Stimulated activated CD4-positive, alpha-beta T cell treated with anti-CD3 and anti-CD28 coated beads, TNF-alpha, amount 100 ng/mL, for 1 hour (primary cell): ENCODE results near the gene HHEX.
"Not testable (repeated sequence)": the region's sequence is repeated elsewhere in the genome, so short reads cannot be mapped to it uniquely, and the experiment has no call there.

ENCODE experiments used
- DNase-seq, 3 donors: peaks; one replicate each; pipeline ENCODE4 v3.0.0-alpha.2; 2020; ENCODE audit warnings: low read depth in 3 of 3, low spot score in 1 of 3

The HHEX gene

DNA sequence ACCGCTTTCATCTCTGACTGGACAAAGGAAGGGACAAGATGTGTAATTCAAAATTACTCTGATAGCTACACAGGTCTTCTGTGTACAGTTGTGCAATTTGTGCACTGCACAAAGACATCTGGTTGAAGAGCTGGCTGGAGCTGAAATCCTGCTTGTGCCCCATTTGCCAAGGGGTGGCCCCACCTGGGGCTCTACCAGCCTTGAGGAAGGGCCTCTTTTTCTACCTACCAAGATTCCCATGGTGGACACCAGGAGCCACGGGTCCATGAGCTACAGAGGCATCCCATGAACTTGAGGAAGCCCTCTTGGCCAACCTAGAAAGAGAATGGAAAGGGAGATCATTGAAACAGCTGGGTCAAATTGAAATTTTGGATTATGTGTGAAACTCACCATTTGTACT, 43.2 kb downstream of the HHEX start:
- no peak for DNase-seq

- DNase-seq = no peak
Measured at GRCh38 chr10:92734301-92734700, 44.5 kb downstream of the HHEX start.

DNA sequence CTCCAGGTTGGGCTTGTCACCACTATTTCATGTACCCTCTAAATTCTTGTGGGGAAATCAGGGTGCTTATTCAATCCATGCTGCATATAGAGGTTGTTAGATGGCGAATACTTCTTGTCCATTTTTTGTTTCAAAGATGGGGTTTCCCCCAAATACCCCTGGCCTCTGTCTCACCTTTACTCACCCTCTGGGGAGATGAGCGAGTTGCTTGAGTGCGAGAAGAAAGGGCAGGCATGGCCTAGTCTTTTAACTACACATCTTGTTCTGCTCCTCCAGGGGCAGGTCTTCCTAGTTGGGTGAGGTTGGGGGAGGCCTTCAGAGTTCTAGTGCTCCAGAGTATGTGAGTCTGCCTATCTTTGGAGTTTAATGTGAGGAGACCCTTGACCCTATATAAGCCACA, 46.2 kb downstream of the HHEX start:
- DNase-seq = no peak

GRCh38 chr10:92737484-92737883, 47.7 kb downstream of the HHEX start:
- DNase-seq = no peak

GRCh38 chr10:92740762-92741161, 51.0 kb downstream of the HHEX start:
- no peak for DNase-seq

DNA sequence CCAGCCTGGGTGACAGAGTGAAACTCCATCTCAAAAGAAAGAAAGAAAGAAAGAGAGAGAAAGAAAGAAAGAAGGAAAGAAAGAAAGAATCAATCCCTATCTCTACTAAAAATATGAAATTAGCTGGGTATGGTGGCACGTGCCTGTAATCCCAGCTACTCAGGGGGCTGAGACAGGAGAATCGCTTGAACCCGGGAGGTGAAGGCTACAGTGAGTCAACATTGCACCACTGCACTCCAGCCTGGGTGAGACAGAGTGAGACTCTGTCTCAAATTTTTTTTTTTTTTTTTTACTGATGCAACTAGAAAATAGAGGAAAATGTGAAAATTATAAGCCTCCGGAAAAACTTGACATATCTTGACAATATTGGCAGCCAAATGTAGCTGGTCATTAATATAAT, 52.0 kb downstream of the HHEX start:
- not testable (repeated sequence) for DNase-seq

DNA sequence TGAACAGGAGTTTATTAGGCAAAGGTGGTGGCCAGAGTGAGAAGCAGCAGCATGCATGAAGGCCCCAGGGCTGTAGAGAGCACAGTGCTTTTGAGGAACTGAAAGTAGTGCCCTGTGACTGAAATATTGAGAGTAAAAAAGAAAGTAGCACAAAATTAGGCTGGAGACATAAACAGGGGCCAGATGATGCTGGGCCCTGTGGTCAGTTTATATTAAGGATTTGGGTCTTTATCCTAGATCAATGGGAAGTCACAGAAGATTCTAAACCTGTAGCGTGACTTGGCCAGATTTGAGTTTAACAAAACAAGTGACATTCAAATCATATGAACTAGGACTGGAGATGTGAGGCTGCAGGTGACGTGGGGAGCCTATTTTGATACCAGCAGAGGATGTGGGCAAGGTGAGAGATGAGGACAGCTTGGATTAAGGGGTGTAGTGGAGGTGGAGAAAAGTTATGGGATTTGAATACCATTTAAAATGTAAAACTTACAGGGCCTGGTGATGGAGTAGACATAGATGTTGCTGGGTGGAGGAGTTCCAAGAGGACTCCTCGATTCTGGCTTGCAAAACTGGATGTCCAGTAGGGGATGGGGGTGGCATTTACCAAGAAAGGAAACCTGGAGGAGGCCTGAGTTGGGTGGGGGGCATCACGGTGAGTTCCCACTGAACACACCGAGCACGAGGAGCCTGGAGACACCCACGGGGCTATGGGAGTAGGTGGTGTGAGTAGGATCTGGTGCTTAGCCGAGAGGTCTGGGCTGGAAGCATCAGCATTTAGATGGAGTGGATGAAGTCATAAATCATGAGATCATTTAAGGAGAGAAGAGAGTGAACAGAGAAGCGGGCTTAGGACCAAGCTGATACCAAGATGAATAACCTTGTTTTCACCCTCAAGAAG, 52.8 kb downstream of the HHEX start:
- DNase-seq = no peak
